Mesothelial cell of epicardium (in vitro differentiated cells): ENCODE results near the gene FRMD4A. TPM values are rescaled to one million over a fixed set of nuclear protein-coding genes. Genes with fewer than 3 reads are reported as not detected.

Experiments used
- DNase-seq, 2 experiments: peaks; one replicate each; pipeline ENCODE4 v3.0.0; 2021; ENCODE audit warnings: low spot score in 2 of 2; ENCODE audit not compliant: unreplicated experiment in 2 of 2
- H3K27ac Mint-ChIP-seq: 2 replicates; pipeline ENCODE4 v1.8.0; 2021; ENCODE audit warnings: mixed read lengths
- H3K27me3 Mint-ChIP-seq: 2 replicates; pipeline ENCODE4 v1.8.0; 2021; ENCODE audit warnings: low read depth, mixed read lengths
- H3K36me3 Mint-ChIP-seq: 2 replicates; pipeline ENCODE4 v1.8.0; 2021; ENCODE audit warnings: mixed read lengths
- H3K4me1 Mint-ChIP-seq: 2 replicates; pipeline ENCODE4 v1.8.0; 2021; ENCODE audit warnings: mixed read lengths
- H3K4me3 Mint-ChIP-seq: 2 replicates; pipeline ENCODE4 v1.8.0; 2021; ENCODE audit warnings: mild to moderate bottlenecking, moderate library complexity, mixed read lengths
- H3K9me3 Mint-ChIP-seq: 2 replicates; pipeline ENCODE4 v1.8.0; 2021; ENCODE audit warnings: mixed read lengths
- total RNA-seq: library from RNA; stranded (reverse); gene quantifications from 3 replicates; pipeline ENCODE4 v1.2.1, GENCODE V29; 2021
- TF ChIP-seq, protein P1 (sequence below): fragments of 200-600 bp; sonication (generic); IDR thresholded peaks from one replicate; pipeline ENCODE4 v1.5.0; 2021; ENCODE audit warnings: antibody characterized with exemption; ENCODE audit not compliant: unreplicated experiment

Gene FRMD4A
- total RNA-seq, 1 donor from 2014 or later: 45.0 TPM

DNA sequence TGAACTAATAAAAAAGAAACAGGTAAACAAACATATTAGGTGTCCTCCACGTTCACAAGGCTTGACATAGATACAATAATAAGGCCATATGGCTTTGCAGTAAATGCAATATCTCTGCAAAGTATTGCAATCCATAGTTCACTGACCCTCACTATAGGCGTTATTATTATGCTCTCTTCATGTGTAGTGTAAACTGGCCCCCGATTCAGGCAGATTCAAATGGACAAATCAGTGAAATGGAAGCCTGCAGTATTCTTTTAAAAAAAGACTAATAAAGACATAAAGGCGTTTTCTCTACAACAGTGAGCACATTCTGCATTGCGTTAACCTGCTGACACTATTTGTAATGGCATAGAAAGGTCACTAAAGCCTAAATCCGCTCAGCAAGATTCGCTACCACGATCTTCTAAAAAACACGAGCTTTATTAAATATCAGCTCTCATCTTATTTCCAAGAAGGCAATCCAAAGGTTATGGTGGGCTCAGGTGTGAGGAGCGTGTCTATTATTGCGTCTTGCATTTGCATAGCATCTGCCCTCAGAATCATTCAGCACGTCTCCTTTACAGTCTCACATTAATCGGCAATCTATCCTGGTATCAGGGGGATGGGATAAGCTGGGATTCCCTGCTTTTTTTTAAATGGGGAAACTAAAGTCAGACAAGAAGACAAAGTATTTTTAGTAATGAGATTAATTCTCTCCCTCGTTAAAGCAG, 36.2 kb downstream of the FRMD4A start:
- TF ChIP-seq, protein P1, sequence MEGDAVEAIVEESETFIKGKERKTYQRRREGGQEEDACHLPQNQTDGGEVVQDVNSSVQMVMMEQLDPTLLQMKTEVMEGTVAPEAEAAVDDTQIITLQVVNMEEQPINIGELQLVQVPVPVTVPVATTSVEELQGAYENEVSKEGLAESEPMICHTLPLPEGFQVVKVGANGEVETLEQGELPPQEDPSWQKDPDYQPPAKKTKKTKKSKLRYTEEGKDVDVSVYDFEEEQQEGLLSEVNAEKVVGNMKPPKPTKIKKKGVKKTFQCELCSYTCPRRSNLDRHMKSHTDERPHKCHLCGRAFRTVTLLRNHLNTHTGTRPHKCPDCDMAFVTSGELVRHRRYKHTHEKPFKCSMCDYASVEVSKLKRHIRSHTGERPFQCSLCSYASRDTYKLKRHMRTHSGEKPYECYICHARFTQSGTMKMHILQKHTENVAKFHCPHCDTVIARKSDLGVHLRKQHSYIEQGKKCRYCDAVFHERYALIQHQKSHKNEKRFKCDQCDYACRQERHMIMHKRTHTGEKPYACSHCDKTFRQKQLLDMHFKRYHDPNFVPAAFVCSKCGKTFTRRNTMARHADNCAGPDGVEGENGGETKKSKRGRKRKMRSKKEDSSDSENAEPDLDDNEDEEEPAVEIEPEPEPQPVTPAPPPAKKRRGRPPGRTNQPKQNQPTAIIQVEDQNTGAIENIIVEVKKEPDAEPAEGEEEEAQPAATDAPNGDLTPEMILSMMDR: no peak
- Mint-ChIP-seq H3K9me3 (peaks cover 32% of the 10 kb centered on the region), H3K4me1 (peaks cover 16% of the 10 kb centered on the region), H3K4me3 (no peak overlapping the region), H3K36me3 (peaks cover 2% of the 10 kb centered on the region), H3K27me3 (no peaks in the 10 kb centered on the region), H3K27ac (no peak overlapping the region)
- DNase-seq: no peak

DNA sequence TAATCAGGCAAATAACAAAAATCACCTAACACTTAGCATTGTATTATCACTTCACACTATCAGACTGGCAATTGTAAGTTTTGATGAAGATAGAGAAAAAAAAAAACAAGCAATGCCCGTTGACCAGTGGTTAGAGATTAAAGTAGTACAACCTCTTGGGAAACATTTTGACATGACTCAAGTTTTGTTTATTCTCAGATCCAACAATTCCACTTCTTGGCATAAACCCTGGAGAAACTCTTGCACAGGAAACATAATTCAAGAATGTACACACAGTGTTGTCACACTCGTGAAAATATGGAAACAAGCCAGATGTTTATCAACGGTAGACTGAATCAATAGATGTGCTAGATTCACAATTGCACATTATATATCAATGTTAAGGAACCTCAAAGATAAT, 37.2 kb downstream of the FRMD4A start:
- no peak overlapping the region for H3K27ac Mint-ChIP-seq
- H3K4me3 Mint-ChIP-seq: no peak overlapping the region
- peaks cover 2% of the 10 kb centered on the region for H3K27me3 Mint-ChIP-seq
- peaks cover 2% of the 10 kb centered on the region for H3K36me3 Mint-ChIP-seq
- DNase-seq: no peak
- TF ChIP-seq, protein P1: no peak
- peaks cover 14% of the 10 kb centered on the region for H3K4me1 Mint-ChIP-seq
- H3K9me3 Mint-ChIP-seq: peaks cover 41% of the 10 kb centered on the region

DNA sequence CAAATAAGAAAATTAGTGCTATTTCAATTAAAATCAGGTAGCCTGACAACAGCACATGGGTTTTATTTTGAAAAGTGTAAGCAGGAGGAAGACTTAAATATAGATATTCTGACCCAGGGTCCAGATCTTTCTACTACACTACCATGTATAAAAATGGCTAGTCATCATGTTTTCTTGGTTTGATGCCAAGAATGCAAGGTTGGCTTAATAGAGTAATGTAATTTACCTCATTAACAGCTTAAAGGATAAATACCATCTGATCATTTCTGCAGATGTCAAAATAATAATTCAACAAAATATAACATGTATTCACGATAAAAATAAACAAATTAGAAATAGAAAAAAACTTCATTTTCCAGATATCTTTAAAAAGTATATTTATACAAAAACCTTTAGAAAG, 39.4 kb downstream of the FRMD4A start:
- H3K4me1 Mint-ChIP-seq: peaks cover 6% of the 10 kb centered on the region
- peaks cover 15% of the 10 kb centered on the region for H3K27me3 Mint-ChIP-seq
- no peak for DNase-seq
- peaks cover 41% of the 10 kb centered on the region for H3K9me3 Mint-ChIP-seq
- H3K4me3 Mint-ChIP-seq: no peak overlapping the region
- H3K36me3 Mint-ChIP-seq: peaks cover 2% of the 10 kb centered on the region
- TF ChIP-seq, protein P1: no peak
- H3K27ac Mint-ChIP-seq: no peak overlapping the region

DNA sequence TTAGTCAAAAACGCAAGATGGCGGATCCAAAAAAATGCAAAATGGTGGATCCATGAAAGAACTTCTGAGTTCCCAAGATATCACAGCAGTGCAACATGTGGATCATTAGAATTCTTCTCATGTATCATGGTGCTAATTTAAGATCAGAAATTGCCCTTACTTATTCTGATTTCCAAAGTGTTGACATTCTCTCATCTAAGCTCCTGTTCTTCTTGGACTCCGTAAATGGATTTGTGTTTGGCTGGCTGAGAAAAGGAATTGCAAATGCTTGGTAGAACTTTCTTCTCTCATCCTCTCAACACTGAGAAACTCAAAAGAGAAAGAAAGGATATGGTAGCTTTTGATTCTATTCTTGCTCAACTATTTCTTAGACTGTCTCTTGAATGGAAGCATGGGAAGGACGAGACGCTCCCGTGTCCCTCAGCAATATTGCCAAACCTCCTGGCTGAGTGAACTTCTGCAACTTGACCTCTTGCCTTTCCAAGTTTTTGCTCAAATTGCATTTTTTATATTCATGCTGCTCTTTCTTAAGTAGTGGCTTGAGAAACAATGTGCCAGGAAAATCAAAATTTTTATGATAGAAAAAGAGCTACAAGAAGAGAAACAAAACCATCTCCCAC, 44.7 kb downstream of the FRMD4A start:
- Mint-ChIP-seq H3K9me3 (peaks cover 22% of the 10 kb centered on the region), H3K27ac (no peak overlapping the region), H3K27me3 (peaks cover 17% of the 10 kb centered on the region), H3K36me3 (peaks cover under 1% of the 10 kb centered on the region), H3K4me3 (no peak overlapping the region), H3K4me1 (peaks cover 10% of the 10 kb centered on the region)
- no peak for DNase-seq
- TF ChIP-seq, protein P1: no peak

DNA sequence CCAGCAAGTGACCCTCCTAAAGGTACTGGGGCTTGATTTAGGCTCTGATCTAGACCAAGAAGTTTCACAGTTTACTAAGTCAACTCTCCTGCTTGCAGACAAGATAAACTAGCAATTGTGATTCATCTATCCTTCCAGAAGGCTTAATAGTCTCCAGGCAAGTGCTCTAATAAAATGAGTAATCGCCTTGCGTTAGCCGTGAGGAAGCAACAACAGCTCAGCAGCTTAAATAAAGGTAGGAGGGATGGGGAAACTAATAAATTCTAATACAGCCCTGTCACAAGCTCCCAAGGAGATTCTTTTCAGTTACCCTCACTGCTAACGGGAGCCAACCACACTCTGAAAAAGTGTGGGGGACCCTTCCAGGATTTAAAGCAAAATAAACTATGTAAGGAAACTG, 48.4 kb downstream of the FRMD4A start:
- TF ChIP-seq, protein P1: no peak
- H3K27ac Mint-ChIP-seq: no peak overlapping the region
- peaks cover 10% of the 10 kb centered on the region for H3K27me3 Mint-ChIP-seq
- H3K4me3 Mint-ChIP-seq: no peak overlapping the region
- H3K36me3 Mint-ChIP-seq: no peaks in the 10 kb centered on the region
- H3K4me1 Mint-ChIP-seq: peaks cover 10% of the 10 kb centered on the region
- no peak for DNase-seq
- H3K9me3 Mint-ChIP-seq: no peaks in the 10 kb centered on the region
